ENCODE measurements around the gene USP15.
"Not testable (repeated sequence)": the region's sequence is repeated elsewhere in the genome, so short reads cannot be mapped to it uniquely, and the experiment has no call there.

Gene USP15

DNA sequence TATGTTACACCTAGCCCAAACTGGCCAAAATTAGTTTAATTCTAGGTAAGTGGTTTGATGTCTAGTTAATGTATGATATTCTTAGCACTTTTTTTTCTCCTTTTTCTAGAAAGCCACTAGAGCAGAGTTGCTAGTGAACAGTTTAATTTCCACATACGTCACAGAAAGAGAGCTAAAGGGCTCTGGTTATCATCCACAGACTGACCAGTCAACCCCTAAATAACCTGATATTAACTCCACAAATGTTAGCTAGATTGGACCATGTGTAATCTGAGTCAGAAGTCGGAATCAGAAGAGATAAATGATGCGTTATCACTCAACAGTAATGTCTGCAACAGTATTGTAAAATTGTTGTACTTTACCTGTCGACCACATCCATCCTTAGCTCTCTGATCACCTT lies 74.9 kb downstream of the USP15 start:
- DNase-seq: no peak

DNA sequence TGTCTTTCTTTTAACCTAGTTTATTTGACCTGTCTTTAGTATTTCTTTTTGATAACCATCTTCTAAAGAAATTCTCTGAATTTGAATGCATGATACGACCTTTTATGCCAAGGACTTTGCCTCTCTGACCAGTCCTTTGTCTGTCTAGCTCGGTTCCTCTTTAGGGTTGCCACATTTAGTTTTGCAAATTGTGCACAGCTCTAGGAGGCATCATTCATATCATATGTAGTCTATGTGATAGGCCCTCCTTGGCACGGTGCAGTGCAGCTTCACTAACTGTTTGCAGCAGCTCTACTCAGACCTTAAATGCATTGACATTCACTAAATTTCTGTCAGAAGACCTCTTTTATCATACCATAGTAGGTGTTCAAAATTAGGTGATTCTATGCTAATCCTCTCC lies 75.6 kb downstream of the USP15 start:
- DNase-seq: no peak

DNA sequence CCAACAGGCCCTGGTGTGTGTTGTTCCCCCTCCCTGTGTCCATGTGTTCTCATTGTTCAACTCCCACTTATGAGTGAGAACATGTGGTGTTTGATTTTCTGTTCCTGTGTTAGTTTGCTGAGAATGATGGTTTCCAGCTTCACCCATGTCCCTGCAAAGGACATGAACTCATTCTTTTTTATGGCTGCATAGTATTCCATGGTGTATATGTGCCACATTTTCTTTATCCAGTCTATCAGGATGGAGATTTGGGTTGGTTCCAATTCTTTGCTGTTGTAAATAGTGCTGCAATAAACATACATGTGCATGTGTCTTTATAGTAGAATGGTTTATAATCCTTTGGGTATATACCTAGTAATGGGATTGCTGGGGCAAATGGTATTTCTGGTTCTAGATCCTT lies 77.4 kb downstream of the USP15 start:
- not testable (repeated sequence) for DNase-seq

DNA sequence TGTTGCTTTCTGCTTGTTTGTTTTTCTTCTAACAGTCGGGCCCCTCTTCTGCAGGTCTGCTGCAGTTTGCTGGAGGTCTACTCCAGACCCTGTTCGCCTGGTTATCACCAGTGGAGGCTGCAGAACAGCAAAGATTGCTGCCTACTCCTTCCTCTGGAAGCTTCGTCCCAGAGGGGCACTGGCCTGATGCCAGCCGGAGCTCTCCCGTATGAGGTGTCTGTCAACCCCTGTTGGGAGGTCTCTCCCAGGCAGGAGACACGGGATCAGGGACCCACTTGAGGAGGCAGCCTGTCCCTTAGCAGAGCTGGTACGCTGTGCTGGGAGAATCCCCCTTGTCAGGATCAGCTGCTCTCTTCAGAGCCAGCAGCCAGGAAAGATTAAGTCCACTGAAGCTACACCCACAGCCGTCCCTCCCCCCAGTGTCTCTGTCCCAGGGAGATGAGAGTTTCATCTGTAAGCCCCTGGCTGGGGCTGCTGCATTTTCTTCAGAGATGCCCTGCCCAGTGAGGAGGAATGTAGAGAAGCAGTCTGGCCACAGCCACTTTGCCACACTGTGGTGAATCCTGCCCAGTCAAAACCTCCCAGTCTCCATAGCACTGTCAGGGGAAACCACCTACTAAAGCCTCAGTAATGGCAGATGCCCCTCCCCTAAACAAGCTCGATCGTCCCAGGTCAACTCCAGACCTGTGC lies 82.6 kb downstream of the USP15 start:
- DNase-seq: not testable (repeated sequence)

DNA sequence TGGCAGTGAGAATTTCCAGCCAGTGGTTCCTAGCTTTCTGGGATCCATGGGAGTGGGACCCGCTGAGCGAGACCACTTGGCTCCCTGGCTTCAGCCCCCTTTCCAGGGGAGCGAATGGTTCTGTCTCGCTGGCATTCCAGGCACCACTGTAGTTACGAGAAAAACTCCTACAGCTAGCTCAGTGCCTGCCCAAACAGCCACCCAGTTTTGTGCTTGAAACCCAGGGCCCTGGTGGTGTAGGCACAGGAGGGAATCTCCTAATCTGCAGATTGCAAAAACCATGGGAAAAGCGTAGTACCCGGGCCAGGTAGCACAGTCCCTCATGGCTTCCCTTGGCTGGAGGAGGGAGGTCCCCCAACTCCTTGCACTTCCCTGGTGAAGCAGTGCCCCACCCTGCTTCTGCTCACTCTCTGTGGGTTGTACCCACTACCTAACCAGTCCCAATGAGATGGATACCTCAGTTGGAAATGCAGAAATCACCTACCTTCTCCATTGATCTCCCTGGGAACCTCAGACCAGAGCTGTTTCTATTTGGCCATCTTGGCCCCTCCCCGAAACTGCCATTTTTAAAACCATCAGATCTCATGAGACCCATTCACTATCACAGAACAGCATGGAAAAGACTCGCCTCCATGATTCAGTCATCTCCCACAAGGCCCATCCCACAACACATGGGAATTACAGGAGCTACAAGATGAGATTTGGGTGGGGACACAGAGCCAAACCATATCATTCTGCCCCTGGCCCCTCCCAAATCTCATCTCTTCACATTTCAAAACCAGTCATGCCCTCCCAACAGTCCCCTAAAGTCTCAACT lies 83.3 kb downstream of the USP15 start:
- not testable (repeated sequence) for DNase-seq

DNA sequence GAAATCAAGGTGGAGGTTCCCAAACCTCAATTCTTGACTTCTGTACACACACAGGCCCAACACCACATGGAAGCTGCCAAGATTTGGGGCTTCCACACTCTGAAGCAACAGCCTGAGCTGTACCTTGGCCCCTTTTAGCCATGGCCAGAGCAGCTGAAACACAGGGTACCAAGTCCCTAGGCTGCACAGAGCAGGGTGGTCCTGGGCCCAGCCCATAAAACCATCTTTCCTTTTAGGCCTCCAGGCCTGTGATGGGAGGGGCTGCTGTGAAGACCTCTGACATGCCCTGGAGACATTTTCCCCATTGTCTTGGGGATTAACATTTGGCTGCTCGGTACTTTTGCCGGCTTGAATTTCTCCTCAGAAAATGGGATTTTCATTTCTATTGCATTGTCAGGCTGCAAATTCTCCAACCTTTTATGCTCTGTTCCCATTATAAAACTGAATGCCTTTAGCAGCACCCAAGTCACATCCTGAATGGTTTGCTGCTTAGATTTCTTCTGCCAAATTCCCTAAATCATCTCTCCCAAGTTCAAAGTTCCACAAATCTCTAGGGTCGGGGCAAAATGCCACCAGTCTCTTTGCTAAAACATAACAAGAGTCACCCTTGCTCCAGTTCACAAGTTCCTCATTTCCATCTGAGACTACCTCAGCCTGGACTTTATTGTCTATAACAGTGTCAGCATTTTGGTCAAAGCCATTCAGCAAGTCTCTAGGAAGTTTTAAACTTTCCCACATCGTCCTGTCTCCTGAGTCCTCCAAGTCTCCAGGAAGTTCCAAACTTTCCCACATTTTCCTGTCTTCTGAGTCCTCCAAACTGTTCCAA lies 84.7 kb downstream of the USP15 start:
- DNase-seq: not testable (repeated sequence)

DNA sequence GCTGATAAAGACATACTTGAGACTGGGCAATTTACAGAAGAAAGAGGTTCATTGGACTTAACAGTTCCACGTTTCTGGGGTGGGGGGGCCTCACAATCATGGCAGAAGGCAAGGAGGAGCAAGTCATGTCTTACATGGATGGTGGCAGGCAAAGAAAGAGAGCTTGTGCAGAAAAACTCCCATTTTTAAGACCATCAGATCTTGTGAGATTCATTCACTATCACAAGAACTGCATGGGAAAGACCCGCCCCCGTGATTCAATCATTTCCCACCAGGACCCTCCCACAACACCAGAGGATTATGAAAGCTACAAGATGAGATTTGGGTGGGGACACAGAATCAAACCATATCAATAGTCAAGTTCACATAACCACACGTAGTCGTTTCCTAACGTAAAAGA lies 85.5 kb downstream of the USP15 start:
- no peak for DNase-seq

DNA sequence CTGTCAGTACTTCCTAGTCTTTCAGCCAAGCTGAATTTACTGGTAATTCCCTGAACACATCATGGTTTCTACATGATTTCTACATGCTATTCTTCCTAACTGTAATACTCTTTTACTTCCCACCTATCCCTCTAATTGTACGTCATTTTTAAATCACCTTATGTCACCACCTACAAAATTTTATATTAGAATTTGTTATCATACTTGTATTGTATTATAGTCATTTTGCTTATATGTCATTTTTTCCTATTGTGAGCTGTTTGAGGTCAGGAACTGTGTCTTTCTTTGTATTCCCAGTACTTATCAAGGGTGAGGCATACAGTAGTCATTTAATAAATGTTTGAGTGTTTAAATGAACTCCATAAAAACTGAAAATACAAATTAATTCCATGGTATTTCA lies 86.6 kb downstream of the USP15 start:
- no peak for DNase-seq

DNA sequence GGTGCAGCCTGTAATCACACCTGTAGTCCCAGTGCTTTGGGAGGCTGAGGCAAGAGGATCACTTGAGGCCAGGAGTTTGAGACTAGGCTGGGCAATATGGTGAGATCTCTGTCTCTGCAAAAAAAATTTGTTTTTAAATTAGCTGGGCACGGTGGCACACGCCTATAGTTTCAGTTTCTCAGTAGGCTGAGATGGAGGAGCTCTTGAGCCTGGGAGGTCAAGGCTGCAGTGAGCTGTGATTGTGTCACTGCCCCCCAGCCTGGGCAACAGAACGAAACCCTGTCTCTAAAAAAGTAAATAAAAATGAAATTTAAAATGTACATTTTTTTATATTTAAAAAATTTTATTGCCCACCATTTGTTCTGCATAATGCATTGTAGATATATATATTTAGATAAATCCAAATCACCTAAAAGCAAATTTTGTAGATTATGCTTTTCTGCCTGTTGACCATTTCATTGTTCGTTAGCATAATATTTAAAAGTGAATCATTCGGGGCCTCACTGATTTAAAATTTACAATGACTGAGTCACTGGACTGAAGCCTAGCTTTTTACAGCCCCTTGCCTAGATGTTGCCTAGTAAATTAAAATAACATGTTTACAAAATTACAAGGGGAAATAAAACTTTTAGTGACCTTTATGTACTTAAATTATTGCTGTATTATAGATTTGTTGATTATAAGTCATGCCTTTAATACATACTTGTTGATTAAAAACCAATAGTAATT lies 87.9 kb downstream of the USP15 start:
- no peak for DNase-seq

DNA sequence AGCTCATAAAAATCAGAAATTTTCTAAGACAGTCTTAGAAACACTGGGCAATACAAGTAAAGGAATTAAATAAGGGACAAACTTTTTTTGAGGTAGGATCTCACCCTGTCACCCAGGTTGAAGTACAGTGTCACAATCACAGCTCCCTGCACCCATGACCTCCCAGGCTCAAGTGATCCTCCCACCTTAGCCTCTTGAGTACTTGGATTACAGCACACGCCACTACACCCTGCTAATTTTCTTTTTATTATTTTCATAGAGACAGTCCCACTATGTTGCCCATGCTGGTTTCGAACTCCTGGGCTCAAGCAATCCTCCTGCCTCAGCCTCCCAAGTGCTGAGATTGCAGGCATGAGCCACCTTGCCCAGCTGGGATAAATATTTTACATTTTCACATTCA lies 90.3 kb downstream of the USP15 start:
- no peak for DNase-seq

DNA sequence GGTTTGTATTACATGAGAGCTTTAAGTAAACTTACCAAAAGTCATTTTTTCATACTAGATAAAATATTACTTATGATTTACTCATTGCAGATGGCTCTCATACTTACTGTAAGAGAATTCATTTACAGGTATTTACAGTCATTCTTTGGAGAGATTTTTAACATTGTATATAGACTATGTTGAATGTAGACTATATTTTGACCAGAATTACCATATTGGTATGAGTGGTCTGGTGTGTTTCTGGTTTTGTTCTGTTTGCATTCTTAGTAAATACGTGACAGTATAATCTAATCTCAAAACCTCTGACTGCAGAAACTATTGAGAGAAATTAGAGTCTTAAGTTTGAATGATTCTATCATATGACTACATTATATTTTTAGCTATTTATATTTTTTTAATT lies 91.1 kb downstream of the USP15 start:
- DNase-seq: no peak

DNA sequence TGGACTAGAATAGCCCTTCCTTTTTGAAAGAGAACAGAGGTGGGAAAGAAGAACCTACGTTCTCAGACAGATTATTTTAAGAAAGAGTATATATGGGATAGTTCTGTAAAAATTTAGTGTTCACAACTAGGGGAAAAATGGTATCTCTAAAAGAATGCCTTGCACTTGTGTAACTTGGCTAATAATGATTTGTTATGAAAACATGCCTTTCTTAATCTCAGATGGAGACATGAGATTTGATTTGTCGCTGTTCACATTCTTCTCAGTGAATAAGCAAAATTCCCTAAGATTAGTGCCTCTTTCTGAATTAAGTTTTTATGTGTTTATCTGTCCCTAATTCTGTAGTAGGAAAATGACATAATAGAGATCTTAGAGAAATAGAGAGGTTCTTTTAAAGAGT lies 100.8 kb downstream of the USP15 start:
- no peak for DNase-seq

DNA sequence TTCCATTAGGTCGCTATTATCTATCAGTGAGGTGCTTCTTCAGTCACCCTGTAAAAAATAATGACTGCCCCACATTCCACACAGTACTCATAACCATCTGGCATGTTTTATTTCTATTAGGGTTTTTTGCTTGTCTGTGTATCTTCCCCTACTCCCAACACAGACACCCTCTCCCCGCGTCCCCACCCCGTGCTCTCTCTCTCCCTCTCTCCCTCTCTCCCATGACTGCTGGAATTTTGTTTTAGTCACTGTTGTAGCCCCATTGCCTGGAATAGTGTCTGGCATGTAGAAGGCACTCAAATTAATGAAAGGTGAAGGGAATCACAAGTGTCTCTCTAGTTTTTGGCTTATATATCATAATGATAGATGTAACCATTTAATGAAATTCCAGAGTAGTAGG lies 103.3 kb downstream of the USP15 start:
- no peak for DNase-seq

DNA sequence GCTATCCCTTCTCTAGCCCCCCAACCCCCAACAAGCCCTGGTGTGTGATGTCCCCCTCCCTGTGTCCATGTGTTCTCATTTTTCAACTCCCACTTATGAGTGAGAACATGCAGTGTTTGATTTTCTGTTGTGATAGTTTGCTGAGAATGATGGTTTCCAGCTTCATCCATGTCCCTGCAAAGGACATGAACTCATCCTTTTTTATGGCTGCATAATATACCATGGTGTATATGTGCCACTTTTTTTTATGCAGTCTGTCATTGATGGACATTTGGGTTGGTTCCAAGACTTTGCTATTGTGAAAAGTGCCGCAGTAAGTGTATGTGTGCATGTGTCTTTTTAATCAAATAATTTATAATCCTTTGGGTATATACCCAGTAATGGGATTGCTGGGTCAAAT lies 104.5 kb downstream of the USP15 start:
- DNase-seq: not testable (repeated sequence)

DNA sequence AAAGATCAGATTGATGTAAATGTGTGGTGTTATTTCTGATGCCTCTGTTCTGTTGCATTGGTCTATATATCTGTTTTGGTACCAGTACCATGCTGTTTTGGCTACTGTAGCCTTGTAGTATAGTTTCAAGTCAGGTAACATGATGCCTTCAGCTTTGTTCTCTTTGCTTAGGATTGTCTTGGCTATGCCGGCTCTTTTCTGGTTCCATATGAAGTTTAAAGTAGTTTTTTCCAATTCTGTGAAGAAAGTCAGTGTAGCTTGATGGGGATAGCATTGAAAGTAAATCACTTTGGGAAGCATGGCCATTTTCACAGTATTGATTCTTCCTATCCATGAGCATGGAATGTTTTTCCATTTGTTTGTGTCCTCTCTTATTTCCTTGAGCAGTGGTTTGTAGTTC lies 105.6 kb downstream of the USP15 start:
- not testable (repeated sequence) for DNase-seq

DNA sequence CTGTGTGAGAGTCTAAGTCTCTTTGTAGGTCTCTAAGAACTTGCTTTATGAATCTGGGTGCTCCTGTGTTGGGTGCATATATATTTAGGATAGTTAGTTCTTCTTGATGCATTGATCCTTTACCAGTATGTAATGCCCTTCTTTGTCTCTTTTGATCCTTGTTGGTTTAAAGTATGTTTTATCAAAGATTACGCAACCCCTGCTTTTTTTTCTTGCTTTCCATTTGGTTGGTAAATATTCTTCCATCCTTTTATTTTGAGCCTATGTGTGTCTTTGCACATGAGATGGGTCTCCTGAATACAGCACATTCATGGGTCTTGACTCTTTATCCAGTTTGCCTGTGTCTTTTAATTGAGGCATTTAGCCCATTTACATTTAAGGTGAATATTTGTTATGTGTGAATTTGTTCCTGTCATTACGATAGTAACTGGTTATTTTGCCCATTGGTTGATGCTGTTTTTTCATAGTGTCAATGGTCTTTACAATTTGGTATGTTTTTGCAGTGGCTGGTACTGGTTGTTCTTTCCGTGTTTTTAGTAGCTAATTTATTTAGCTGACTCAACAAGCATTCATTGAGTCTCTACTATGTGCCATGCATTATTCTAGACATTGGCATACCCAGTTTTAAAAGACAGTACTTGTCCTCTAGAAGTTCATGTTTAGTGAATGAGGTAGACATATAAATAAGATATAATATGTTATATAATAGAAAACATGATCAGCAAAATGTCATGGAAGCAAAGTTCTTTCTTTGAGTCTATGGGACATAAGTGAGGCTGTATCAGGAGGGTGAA lies 108.4 kb downstream of the USP15 start:
- DNase-seq: not testable (repeated sequence)

DNA sequence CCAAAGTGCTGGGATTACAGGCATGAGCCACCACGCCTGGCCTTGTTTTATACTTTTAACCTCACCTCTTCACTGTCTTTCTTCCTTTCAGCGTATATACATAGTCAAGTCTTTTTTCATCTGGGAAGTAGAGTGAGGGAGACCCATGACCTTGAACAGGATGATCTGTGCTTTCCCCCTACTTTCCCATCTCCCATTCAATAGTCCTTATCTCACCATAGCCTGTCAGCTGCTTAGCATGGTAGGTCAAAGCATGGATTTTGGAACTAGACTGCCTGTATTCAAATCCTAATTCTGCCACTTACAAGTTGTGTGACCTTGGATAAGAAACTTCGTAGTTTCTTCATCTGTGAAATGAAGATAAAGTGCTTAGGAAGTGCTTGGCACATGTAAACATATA lies 110.0 kb downstream of the USP15 start:
- DNase-seq: no peak

DNA sequence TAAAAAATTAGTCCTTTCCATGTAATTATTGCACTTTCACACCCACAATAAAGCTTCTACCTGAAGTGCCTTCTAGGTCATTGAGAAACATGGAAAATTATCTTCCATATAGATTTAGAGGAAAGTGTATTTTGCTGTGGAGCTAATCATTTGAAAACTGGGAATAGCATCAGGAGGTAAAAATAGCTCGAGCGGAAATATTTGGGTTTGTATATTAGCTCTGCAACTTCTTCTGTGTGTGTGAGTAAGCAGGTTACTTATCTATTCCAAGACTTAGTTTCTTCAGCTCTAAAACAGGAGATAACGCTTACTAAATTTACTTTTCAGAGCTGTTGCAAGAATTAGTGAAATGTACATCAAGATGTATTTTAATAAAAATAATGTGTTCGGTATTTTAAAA lies 111.5 kb downstream of the USP15 start:
- DNase-seq: no peak

DNA sequence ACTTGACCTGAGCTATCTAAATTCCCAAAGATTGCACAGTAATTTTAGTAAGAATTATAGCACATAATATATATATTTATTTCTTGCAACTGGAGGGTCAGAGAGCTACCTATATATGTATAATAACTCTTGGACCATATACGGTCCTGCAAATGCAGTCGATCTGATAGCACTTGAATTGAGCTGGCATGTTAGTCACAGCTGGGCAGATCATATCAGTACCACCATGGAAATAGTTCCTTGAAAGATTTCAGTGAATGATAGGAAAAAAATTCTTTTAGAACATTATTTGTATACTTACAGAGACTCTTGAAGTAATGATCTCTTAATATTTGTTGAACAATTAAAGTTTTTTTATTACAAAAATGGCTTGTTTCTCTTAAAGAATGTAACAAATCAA lies 111.9 kb downstream of the USP15 start:
- DNase-seq: no peak

DNA sequence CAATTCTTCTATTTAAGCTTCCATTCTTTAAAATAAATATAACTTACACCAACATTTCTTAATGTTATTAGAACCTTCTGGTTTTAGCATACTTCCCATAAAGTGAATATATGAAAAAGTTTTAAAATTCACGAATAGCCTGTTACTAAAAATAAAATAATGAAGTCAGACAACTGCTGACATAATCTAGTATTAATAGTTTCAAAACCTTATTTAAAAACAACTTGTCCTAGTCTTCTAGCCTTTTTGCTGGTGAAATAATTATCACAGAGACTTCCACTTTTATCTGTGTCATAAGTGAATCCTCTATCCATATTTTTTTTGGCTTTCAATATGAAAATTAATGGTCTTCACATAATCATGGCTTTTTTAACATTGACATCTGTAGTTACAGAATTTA lies 112.6 kb downstream of the USP15 start:
- DNase-seq: no peak

DNA sequence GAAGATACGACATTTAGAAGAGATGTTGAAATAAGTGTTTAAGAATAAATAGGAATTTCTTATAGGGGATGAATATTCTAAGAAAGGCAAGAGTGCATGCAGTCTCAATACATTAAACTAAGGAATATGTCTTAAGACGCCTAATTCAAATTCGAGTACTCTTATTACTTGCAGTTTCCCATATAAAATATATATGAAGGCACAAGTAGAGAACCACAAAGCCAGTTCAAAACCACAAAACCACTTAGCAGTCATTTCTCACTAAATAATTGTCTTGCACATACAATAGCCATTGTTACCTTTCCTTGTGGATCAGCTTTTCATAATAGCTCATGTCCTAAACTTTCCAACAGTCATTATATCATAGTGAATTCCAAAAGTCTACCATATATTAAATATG lies 115.4 kb downstream of the USP15 start:
- DNase-seq: no peak

All from CD4-positive, alpha-beta T cell treated with Interleukin-17A for 4 hours (primary cell).